Central memory CD8-positive, alpha-beta T cell (primary cell): Measurements from ENCODE around the gene SLC25A30.
"Not testable (repeated sequence)": the region's sequence is repeated elsewhere in the genome, so short reads cannot be mapped to it uniquely, and the experiment has no call there.

Experiments
- ATAC-seq: fragments of 150-1000 bp; cut with Tn5 transposase; replicated peaks from 2 replicates; pipeline ENCODE4 v1.10.0; 2022; ENCODE audit warnings: mild to moderate bottlenecking, moderate FRiP score, moderate number of reproducible peaks; ENCODE audit not compliant: poor library complexity, severe bottlenecking; ENCODE audit errors: extremely low read depth
- DNase-seq, 2 donors: peaks; one replicate each; pipeline ENCODE4 v3.0.0; 2021; ENCODE audit warnings: low spot score in 2 of 2
- H3K27ac Mint-ChIP-seq: one replicate; pipeline ENCODE4 v1.8.0; 2022; ENCODE audit warnings: low read depth, mild to moderate bottlenecking, moderate library complexity, mixed read lengths
- H3K27me3 Mint-ChIP-seq: one replicate; pipeline ENCODE4 v1.8.0; 2022; ENCODE audit warnings: mixed read lengths
- H3K36me3 Mint-ChIP-seq: one replicate; pipeline ENCODE4 v1.8.0; 2022; ENCODE audit warnings: mild to moderate bottlenecking, moderate library complexity, mixed read lengths; ENCODE audit not compliant: insufficient read depth
- H3K4me1 Mint-ChIP-seq: one replicate; pipeline ENCODE4 v1.8.0; 2022; ENCODE audit warnings: mixed read lengths
- H3K4me3 Mint-ChIP-seq: one replicate; pipeline ENCODE4 v1.8.0; 2022; ENCODE audit warnings: mild to moderate bottlenecking, moderate library complexity, mixed read lengths
- H3K9me3 Mint-ChIP-seq: one replicate; pipeline ENCODE4 v1.8.0; 2022; ENCODE audit warnings: mixed read lengths

The SLC25A30 gene

GRCh38 chr13:45382739-45383138, 35.4 kb downstream of the SLC25A30 start:
- H3K4me1 Mint-ChIP-seq, H3K27me3 Mint-ChIP-seq, H3K27ac Mint-ChIP-seq, ATAC-seq, H3K9me3 Mint-ChIP-seq, H3K4me3 Mint-ChIP-seq, H3K36me3 Mint-ChIP-seq, DNase-seq: not testable (repeated sequence)

DNA sequence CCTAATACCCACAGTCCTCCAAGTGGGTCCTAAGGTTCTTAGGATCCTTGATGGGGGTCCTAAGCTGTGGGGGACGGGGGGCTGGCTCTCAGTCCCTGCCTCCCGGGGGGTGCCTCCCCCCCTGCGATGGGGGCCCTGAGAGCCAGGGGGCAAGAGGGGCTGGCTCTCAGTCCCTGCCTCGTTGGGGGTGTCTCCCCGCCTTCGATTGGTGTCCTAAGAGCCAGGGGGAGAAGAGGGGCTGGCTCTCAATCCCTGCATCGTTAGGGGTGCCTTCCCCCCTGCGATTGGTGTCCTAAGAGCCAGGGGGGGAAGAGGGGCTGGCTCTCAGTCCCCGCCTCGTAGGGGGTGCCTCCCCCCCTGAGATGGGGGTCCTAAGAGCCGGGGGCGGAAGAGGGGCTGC, 37.0 kb downstream of the SLC25A30 start:
- no peak for ATAC-seq
- Mint-ChIP-seq H3K4me1 (no peaks in the 10 kb centered on the region), H3K27me3 (no peaks in the 10 kb centered on the region), H3K9me3 (no peaks in the 10 kb centered on the region), H3K4me3 (no peak overlapping the region), H3K36me3 (no peaks in the 10 kb centered on the region), H3K27ac (no peak overlapping the region)
- DNase-seq, result no peak

DNA sequence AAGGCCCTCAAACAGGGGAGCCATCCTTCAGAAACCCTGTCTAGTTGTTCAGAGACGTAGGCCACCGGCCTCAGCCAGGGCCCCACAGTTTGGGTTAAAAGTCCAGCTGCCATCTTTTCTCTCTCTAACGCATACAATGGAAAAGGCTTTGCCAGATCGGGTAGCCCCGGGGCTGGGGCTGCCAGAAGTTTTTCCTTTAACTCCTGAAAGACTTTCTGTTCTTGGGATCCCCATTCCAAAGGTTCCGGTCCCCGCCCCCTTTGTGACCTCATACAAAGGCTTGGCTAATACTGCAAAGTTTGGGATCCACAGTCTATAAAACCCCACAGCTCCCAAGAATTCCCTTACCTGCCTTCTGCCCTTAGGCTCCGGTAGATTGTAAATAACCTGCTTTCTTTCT, 37.5 kb downstream of the SLC25A30 start:
- H3K36me3 Mint-ChIP-seq, DNase-seq, ATAC-seq, H3K4me1 Mint-ChIP-seq, H3K27me3 Mint-ChIP-seq, H3K9me3 Mint-ChIP-seq, H3K27ac Mint-ChIP-seq, H3K4me3 Mint-ChIP-seq: not testable (repeated sequence)

GRCh38 chr13:45379516-45379915, 38.7 kb downstream of the SLC25A30 start:
- not testable (repeated sequence) for H3K36me3 Mint-ChIP-seq, H3K27ac Mint-ChIP-seq, H3K9me3 Mint-ChIP-seq, H3K4me3 Mint-ChIP-seq, ATAC-seq, DNase-seq, H3K4me1 Mint-ChIP-seq, H3K27me3 Mint-ChIP-seq

DNA sequence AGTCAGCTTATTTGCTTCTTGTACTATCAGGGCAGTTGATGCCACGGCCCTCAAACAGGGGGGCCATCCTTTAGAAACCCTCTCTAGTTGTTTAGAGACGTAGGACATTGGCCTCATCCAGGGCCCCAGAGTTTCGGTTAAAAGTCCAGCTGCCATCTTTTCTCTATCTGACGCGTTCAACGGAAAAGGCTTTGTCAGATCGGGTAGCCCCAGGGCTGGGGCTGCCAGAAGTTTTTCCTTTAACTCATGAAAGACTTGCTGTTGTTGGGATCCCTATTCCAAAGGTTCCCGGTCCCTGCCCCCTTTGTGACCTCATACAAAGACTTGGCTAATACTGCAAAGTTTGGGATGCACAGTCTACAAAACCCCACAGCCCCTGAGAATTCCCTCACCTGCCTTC, 39.4 kb downstream of the SLC25A30 start:
- H3K27ac Mint-ChIP-seq, H3K4me3 Mint-ChIP-seq, H3K9me3 Mint-ChIP-seq, H3K27me3 Mint-ChIP-seq, DNase-seq, ATAC-seq, H3K36me3 Mint-ChIP-seq, H3K4me1 Mint-ChIP-seq: not testable (repeated sequence)

- not testable (repeated sequence) for H3K9me3 Mint-ChIP-seq, H3K36me3 Mint-ChIP-seq, H3K4me1 Mint-ChIP-seq, ATAC-seq, H3K27ac Mint-ChIP-seq, DNase-seq, H3K27me3 Mint-ChIP-seq, H3K4me3 Mint-ChIP-seq
Observed at GRCh38 chr13:45377314-45377713, 40.9 kb downstream of the SLC25A30 start.

- not testable (repeated sequence) for H3K9me3 Mint-ChIP-seq, H3K27ac Mint-ChIP-seq, DNase-seq, H3K36me3 Mint-ChIP-seq, H3K4me3 Mint-ChIP-seq, ATAC-seq, H3K27me3 Mint-ChIP-seq, H3K4me1 Mint-ChIP-seq
Observed at GRCh38 chr13:45376651-45377050, 41.5 kb downstream of the SLC25A30 start.

- H3K27me3 Mint-ChIP-seq, result no peaks in the 10 kb centered on the region
- peaks cover 1% of the 10 kb centered on the region for H3K36me3 Mint-ChIP-seq
- H3K27ac Mint-ChIP-seq, result no peak overlapping the region
- DNase-seq, result no peak
- no peak overlapping the region for H3K4me3 Mint-ChIP-seq
- H3K9me3 Mint-ChIP-seq, result no peaks in the 10 kb centered on the region
- ATAC-seq, result no peak
- H3K4me1 Mint-ChIP-seq, result peaks cover 4% of the 10 kb centered on the region
Observed at GRCh38 chr13:45374917-45375316, 43.3 kb downstream of the SLC25A30 start.

DNA sequence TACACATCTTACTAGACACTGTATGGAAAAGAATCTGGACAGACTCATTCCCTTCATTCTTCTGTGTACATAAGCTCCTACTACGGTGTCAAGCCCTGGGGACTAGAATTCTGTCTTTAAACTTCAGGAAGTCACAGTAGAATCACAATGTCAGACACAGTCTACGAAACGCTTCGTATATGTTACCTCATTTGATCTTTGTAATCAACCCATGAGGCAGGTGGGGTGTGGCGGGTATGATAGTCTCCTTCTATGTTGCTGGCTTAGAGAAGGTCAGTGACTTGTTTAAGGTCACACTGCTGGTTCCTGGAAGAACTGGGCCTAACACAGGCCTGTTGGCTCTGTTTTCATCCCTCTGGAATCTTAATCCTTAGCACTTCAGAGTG, 45.0 kb downstream of the SLC25A30 start:
- no peak for ATAC-seq
- H3K4me1 Mint-ChIP-seq, result peaks cover 18% of the 10 kb centered on the region
- DNase-seq, result no peak
- no peaks in the 10 kb centered on the region for H3K9me3 Mint-ChIP-seq
- H3K27me3 Mint-ChIP-seq, result no peaks in the 10 kb centered on the region
- H3K27ac Mint-ChIP-seq, result no peak overlapping the region
- no peak overlapping the region for H3K4me3 Mint-ChIP-seq
- peaks cover 5% of the 10 kb centered on the region for H3K36me3 Mint-ChIP-seq

DNA sequence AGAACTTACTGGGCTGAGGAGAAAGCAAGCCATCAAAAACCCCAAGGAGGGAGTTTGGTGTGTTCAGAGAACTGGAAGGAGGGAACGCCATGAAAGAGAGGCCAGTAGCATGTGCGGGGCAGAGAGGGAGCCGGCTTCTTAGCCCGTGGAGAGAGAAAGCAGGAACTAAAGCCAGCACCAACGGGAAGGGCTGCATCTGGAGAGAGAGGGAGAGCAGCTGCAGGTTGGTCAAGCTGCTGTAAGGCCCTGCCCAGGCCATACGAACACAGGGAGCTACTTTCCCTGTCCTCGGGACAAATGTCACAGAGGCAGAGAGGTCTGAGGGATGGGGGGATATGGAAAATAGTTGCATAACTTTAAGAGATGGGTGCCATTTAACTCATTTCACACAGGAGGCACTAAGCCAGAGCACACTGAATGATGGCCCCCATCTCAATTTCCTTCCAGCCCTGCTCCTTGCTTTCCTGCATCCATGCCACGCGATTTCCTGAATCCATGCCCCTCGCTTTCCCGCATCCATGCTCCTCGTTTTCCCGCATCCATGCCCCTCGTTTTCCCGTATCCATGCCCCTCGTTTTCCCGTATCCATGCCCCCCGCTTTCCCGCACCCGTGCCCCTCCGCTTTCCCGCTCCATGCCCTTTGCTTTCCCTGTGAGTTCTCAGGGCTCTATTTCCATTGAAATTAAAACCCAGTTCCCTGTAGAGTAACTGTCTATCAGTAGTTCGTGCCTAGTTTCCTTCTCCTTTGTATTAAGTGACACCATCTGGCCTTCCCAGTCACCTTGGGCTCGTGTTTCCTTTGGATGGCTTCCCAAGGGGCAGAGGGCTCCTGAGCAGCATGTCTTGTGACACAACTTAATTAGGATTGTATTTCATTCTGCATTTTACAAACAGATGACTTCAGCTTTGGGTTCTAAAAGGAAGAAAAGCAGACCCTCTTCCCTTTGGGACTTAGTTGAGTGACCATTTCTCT, 45.7 kb downstream of the SLC25A30 start:
- DNase-seq (no peak), ATAC-seq (no peak)
- Mint-ChIP-seq H3K9me3 (no peaks in the 10 kb centered on the region), H3K4me3 (no peak overlapping the region), H3K4me1 (peaks cover 21% of the 10 kb centered on the region), H3K27me3 (no peaks in the 10 kb centered on the region), H3K27ac (no peak overlapping the region), H3K36me3 (peaks cover 5% of the 10 kb centered on the region)

DNA sequence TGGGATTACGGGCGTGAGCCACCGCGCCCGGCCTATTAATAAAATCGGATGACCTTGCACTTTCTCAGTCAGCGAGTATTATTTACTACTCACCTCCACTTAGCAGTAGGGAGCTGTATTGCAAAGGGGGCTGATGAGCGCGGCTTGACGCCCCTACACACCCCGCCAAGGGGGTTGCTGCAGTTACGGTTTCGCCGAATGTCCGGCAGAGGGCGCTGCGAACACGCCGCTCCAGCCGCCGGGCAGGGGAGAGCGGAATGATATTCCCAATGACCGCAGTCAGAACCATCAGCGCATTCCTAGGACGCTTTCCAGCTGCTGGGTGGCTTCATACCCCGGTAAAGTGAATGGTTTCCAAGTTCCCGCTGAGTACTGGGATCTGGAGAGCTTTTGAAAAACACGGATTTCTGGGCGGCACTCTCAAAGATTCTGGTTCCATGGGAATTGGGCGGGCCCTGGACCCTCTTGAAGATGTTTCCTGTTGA, 47.2 kb downstream of the SLC25A30 start:
- Mint-ChIP-seq H3K27ac (no peak overlapping the region), H3K4me3 (no peak overlapping the region), H3K9me3 (no peaks in the 10 kb centered on the region), H3K27me3 (no peaks in the 10 kb centered on the region), H3K36me3 (peaks cover 10% of the 10 kb centered on the region), H3K4me1 (peaks cover 30% of the 10 kb centered on the region)
- ATAC-seq (no peak), DNase-seq (peak; percentile 21 to 27)

DNA sequence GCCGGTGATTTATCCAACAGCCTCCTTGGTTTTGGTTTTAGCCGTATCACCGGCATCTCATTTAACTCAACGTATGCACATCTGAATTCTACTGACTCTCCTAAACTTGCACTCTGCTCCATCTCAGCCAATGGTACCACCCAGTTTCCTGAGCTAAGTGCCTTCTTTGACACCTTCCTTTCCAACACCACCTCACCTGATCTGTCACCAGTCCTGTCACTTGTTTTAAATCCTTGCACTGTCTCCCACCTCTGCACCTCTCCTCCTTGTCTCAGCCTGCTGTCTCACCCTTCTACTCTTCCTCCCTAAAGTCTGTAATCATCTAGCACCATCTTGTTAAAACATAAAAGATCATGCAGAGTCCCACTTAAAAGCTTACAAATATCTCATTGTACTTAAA, 49.1 kb downstream of the SLC25A30 start:
- Mint-ChIP-seq H3K27ac (peak overlapping the region; percentile 89), H3K9me3 (no peaks in the 10 kb centered on the region), H3K27me3 (no peaks in the 10 kb centered on the region), H3K4me3 (peak overlapping the region; percentile 1), H3K36me3 (peaks cover 10% of the 10 kb centered on the region), H3K4me1 (peaks cover 30% of the 10 kb centered on the region)
- no peak for ATAC-seq
- DNase-seq, result no peak

- DNase-seq, result no peak
- H3K27ac Mint-ChIP-seq, result peak overlapping the region; percentile 89
- H3K4me3 Mint-ChIP-seq, result peak overlapping the region; percentile 31
- peaks cover 10% of the 10 kb centered on the region for H3K36me3 Mint-ChIP-seq
- H3K27me3 Mint-ChIP-seq, result no peaks in the 10 kb centered on the region
- peaks cover 35% of the 10 kb centered on the region for H3K4me1 Mint-ChIP-seq
- no peaks in the 10 kb centered on the region for H3K9me3 Mint-ChIP-seq
- no peak for ATAC-seq
Observed at GRCh38 chr13:45368571-45368970, 49.6 kb downstream of the SLC25A30 start.
